K562 (cell line): ENCODE measurements around the gene PRKAR1B. TPM values are rescaled to one million over a fixed set of nuclear protein-coding genes. Genes with fewer than 3 reads are reported as not detected.
A peak's percentile ranks its signal among the peaks of the same experiment; 100 is the strongest.

Experiments used
- ARNT ChIP-seq, 2 experiments: fragments of 450-650 bp; IDR thresholded peaks; 2 replicates each; pipeline ENCODE4 v1.6.1; 2016; ENCODE audit warnings: mild to moderate bottlenecking in 1 of 2
- BCOR ChIP-seq: fragments of 450-650 bp; IDR thresholded peaks from 2 replicates; pipeline ENCODE4 v1.6.1; 2016
- BDP1 ChIP-seq: IDR thresholded peaks from 3 replicates; pipeline ENCODE4 v1.6.1; 2011; ENCODE audit not compliant: insufficient read length, insufficient read depth
- CBX3 ChIP-seq, 2 experiments: IDR thresholded peaks; 1 replicate in 1 of 2; 2 replicates in 1 of 2; pipeline ENCODE4 v1.6.1; 2012; ENCODE audit warnings: inconsistent platforms in 2 of 2, low read length in 2 of 2, borderline replicate concordance in 1 of 2, control low read depth in 1 of 2
- FOXM1 ChIP-seq, 2 experiments: fragments of 450-650 bp in 1 of 2; sonication (generic) in 1 of 2; formaldehyde crosslinking in 1 of 2; IDR thresholded peaks; 2 replicates each; pipeline versions ENCODE4 v1.6.1 to v1.9.0; 2017 to 2022; ENCODE audit warnings: low read depth in 2 of 2, mild to moderate bottlenecking in 2 of 2, missing genetic modification reagents in 1 of 2, moderate library complexity in 1 of 2
- FUS ChIP-seq: fragments of 200-400 bp; formaldehyde crosslinking; optimal IDR thresholded peaks from 2 replicates; pipeline ENCODE3; 2017; ENCODE audit warnings: low read depth, low read length
- KLF6 ChIP-seq: fragments of 250-450 bp; sonication (Bioruptor Pico); IDR thresholded peaks from 2 replicates; pipeline ENCODE4 v1.4.0; 2020; ENCODE audit warnings: mild to moderate bottlenecking, moderate library complexity, borderline replicate concordance
- MED1 ChIP-seq: sonication (generic); formaldehyde crosslinking; IDR thresholded peaks from 2 replicates; pipeline ENCODE4 v1.8.1; 2023; ENCODE audit warnings: missing genetic modification reagents, borderline replicate concordance
- NFXL1 ChIP-seq: fragments of 450-650 bp; formaldehyde crosslinking; IDR thresholded peaks from 2 replicates; pipeline ENCODE4 v1.4.0; 2021; ENCODE audit warnings: mild to moderate bottlenecking
- NRF1 ChIP-seq, 2 experiments: fragments of 450-650 bp; IDR thresholded peaks in 1 of 2; conservative IDR thresholded peaks in 1 of 2; 2 replicates each; pipeline ENCODE4 v1.6.1; 2014; ENCODE audit warnings: mild to moderate bottlenecking in 2 of 2
- OTX1 ChIP-seq: fragments of 450-650 bp; formaldehyde crosslinking; IDR thresholded peaks from 2 replicates; pipeline ENCODE4 v1.4.0; 2022; ENCODE audit warnings: mild to moderate bottlenecking
- PHB2 ChIP-seq: fragments of 450-650 bp; IDR thresholded peaks from 2 replicates; pipeline ENCODE4 v1.6.1; 2017; ENCODE audit warnings: low read depth
- SMAD3 ChIP-seq: fragments of 450-650 bp; formaldehyde crosslinking; conservative IDR thresholded peaks from 2 replicates; pipeline ENCODE4 v1.4.0; 2020; ENCODE audit warnings: mild to moderate bottlenecking
- SP1 ChIP-seq: sonication (generic); formaldehyde crosslinking; IDR thresholded peaks from 2 replicates; pipeline ENCODE4 v1.8.1; 2022; ENCODE audit warnings: mild to moderate bottlenecking, missing genetic modification reagents
- TCF3 ChIP-seq: sonication (generic); formaldehyde crosslinking; IDR thresholded peaks from 2 replicates; pipeline ENCODE4 v1.4.0; 2020; ENCODE audit warnings: mild to moderate bottlenecking, missing genetic modification reagents
- TCFL5 ChIP-seq: fragments of 250-450 bp; sonication (Bioruptor Pico); conservative IDR thresholded peaks from 2 replicates; pipeline ENCODE4 v1.6.1; 2021; ENCODE audit warnings: mild to moderate bottlenecking, moderate library complexity, matching md5 sums
- XRCC5 ChIP-seq: fragments of 200-400 bp; formaldehyde crosslinking; IDR thresholded peaks from 2 replicates; pipeline ENCODE4 v1.6.1; 2017; ENCODE audit warnings: low read depth, mild to moderate bottlenecking, low read length
- ZNF175 ChIP-seq: fragments of 200-800 bp; sonication (Bioruptor generic); IDR thresholded peaks from 2 replicates; pipeline ENCODE4 v1.6.1; 2016; ENCODE audit warnings: low read depth, mild to moderate bottlenecking, missing genetic modification characterization, missing compliant biosample characterization
- ZNF57 ChIP-seq: fragments of 450-650 bp; formaldehyde crosslinking; IDR thresholded peaks from 2 replicates; pipeline ENCODE4 v1.4.0; 2020; ENCODE audit warnings: mild to moderate bottlenecking, moderate library complexity
- ZNF584 ChIP-seq: fragments of 200-800 bp; sonication (Bioruptor generic); IDR thresholded peaks from 2 replicates; pipeline ENCODE4 v1.6.1; 2016; ENCODE audit warnings: low read depth, mild to moderate bottlenecking, missing genetic modification characterization, missing compliant biosample characterization
- ZSCAN32 ChIP-seq: fragments of 450-650 bp; formaldehyde crosslinking; IDR thresholded peaks from 2 replicates; pipeline ENCODE4 v1.4.0; 2020; ENCODE audit warnings: mild to moderate bottlenecking, moderate library complexity
- polyA plus RNA-seq, 8 experiments: library from polyadenylated mRNA; depleted of rRNA in 4 of 8; stranded (reverse) in 5 of 8; unstranded in 3 of 8; fragments of >200 nt; fragmentation: Nextera tagmentation in 2 of 8; fragmentation: Illumina TruSeq in 1 of 8; extraction: Ambion mirVana in 2 of 8; extraction: Trizol in 1 of 8; gene quantifications; 2 replicates each; pipeline versions ENCODE4 v1.2.1 to v1.2.3, GENCODE V29; 2011 to 2014; ENCODE audit warnings: inconsistent platforms in 1 of 8, missing spikeins in 1 of 8
- total RNA-seq, 7 experiments: library from RNA; depleted of rRNA in 6 of 7; stranded (reverse); fragments of >200 nt in 6 of 7; fragmentation: Illumina TruSeq in 2 of 7; extraction: Trizol in 2 of 7; gene quantifications; 2 replicates each; pipeline versions ENCODE4 v1.2.1 to v1.2.3, GENCODE V29; 2011 to 2021; ENCODE audit warnings: low replicate concordance in 1 of 7
- TF ChIP-seq, protein P1 (sequence below): IDR thresholded peaks from 3 replicates; pipeline ENCODE4 v1.6.1; 2011; ENCODE audit warnings: borderline replicate concordance, mild to moderate bottlenecking; ENCODE audit not compliant: insufficient read length, insufficient read depth
- TF ChIP-seq, protein P2 (sequence below), 2 experiments: fragments of 450-650 bp in 1 of 2; IDR thresholded peaks; 2 replicates each; pipeline ENCODE4 v1.6.1; 2011 to 2017; ENCODE audit warnings: low read depth in 2 of 2, antibody characterized with exemption in 1 of 2, borderline replicate concordance in 1 of 2, low read length in 1 of 2, mild to moderate bottlenecking in 1 of 2, mixed read lengths in 1 of 2; ENCODE audit not compliant: control insufficient read depth in 1 of 2

The PRKAR1B gene
- total and polyA plus RNA-seq, 9 of the 15 experiments (the other 6 are each of a cell fraction or from before 2014, with no cell fraction given): 0.99 to 30.5 (median 12.7) TPM

DNA sequence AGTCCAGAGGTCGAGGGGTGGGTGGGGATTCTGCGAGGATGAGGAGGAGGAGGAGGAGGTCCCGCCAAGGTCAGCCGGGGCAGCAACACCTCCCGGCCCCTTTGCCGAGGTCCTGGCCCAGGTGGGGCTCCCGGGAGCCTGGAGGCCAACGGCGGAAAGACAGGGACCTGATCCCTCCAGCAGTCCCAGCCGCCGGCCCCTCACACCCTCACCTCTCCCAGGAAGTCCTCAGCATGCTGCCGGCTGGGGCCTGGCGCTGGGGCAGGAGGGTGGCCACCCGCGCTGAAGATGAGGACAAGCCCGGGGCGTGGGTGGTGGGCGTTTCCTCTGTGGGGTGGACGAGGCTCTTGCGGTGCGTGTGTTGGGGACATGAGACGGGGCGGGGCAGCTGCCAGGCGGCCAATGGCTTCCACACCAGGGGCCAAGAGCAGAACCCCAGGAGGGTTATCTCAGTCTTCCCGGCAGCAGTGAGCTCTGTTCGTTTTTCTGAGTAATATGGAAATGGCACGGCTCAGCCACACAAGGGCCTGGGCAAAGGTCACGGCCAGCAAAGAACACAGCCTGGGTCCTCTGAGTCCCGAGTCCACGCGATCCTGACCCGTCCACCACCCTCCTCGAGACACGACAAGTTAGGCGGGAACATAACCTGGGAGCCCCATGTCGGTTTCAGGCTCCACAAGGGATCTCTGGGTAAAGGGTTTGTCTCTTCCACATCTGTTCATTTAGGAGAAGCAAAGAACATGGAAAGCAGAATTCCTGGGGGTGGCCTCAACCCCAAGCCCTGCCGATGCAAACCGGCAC, 124.5 kb downstream of the PRKAR1B start (continued):
- TF ChIP-seq, protein P1, sequence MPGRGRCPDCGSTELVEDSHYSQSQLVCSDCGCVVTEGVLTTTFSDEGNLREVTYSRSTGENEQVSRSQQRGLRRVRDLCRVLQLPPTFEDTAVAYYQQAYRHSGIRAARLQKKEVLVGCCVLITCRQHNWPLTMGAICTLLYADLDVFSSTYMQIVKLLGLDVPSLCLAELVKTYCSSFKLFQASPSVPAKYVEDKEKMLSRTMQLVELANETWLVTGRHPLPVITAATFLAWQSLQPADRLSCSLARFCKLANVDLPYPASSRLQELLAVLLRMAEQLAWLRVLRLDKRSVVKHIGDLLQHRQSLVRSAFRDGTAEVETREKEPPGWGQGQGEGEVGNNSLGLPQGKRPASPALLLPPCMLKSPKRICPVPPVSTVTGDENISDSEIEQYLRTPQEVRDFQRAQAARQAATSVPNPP: no peak
- no peak for TF ChIP-seq FUS
- no peak for TF ChIP-seq FOXM1 (IDR thresholded peaks at IDR 0.05; ENCODE audit: low read depth)
- 0 out of 2 replicates have a peak, but pooled peaks have one; percentile 54 for TF ChIP-seq FOXM1 (CRISPR knock-in tag; IDR thresholded peaks at IDR 0.05; ENCODE audit: low read depth)
- no peak for TF ChIP-seq MED1
- no peak for TF ChIP-seq ZNF57
- no peak for TF ChIP-seq SMAD3 (CRISPR knock-in tag)
- no peak for TF ChIP-seq NFXL1 (CRISPR knock-in tag)
- TF ChIP-seq BDP1: no peak
- TF ChIP-seq XRCC5: no peak
- no peak for TF ChIP-seq ARNT (IDR thresholded peaks at IDR 0.05)
- TF ChIP-seq ZSCAN32 (CRISPR knock-in tag): no peak
- TF ChIP-seq TCFL5 (CRISPR knock-in tag): no peak
- TF ChIP-seq OTX1 (CRISPR knock-in tag): no peak
- no peak for TF ChIP-seq BCOR
- TF ChIP-seq KLF6 (CRISPR knock-in tag): no peak
- peak; percentile 43; the same call in 1 of the 2 replicates for TF ChIP-seq SP1 (CRISPR knock-in tag)
- TF ChIP-seq NRF1 (conservative IDR thresholded peaks at IDR 0.05 in 1 of 2, IDR thresholded peaks at IDR 0.05 in 1 of 2): no peak
- TF ChIP-seq TCF3: no peak; the same call in 1 of the 2 replicates
- TF ChIP-seq ZNF175: peak; percentile 31; the same call in 1 of the 2 replicates
- TF ChIP-seq PHB2: no peak
- no peak; a peak in 1 of 3 replicates for TF ChIP-seq CBX3 (IDR thresholded peaks at IDR 0.05; ENCODE audit: borderline replicate concordance in 1 of 2, low read length in 2 of 2)
- TF ChIP-seq, protein P2, sequence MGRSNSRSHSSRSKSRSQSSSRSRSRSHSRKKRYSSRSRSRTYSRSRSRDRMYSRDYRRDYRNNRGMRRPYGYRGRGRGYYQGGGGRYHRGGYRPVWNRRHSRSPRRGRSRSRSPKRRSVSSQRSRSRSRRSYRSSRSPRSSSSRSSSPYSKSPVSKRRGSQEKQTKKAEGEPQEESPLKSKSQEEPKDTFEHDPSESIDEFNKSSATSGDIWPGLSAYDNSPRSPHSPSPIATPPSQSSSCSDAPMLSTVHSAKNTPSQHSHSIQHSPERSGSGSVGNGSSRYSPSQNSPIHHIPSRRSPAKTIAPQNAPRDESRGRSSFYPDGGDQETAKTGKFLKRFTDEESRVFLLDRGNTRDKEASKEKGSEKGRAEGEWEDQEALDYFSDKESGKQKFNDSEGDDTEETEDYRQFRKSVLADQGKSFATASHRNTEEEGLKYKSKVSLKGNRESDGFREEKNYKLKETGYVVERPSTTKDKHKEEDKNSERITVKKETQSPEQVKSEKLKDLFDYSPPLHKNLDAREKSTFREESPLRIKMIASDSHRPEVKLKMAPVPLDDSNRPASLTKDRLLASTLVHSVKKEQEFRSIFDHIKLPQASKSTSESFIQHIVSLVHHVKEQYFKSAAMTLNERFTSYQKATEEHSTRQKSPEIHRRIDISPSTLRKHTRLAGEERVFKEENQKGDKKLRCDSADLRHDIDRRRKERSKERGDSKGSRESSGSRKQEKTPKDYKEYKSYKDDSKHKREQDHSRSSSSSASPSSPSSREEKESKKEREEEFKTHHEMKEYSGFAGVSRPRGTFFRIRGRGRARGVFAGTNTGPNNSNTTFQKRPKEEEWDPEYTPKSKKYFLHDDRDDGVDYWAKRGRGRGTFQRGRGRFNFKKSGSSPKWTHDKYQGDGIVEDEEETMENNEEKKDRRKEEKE (IDR thresholded peaks at IDR 0.05; ENCODE audit: borderline replicate concordance in 1 of 2, control insufficient read depth in 1 of 2, low read depth in 2 of 2, low read length in 1 of 2): no peak
- TF ChIP-seq ZNF584: peak; percentile 51; the same call in 1 of the 2 replicates
